ENCODE measurements around the gene ADAD2. TPM values are rescaled to one million over a fixed set of nuclear protein-coding genes. Genes with fewer than 3 reads are reported as not detected.

The ADAD2 gene
- total and polyA plus RNA-seq, 9 of the 15 experiments (the other 6 are each of a cell fraction or from before 2014, with no cell fraction given), result 0.07 TPM; not detected in 8

- TF ChIP-seq ZNF407 (IDR thresholded peaks at IDR 0.05; ENCODE audit: low read depth) (no peak), TRIM24 (IDR thresholded peaks at IDR 0.05) (no peak), RB1 (IDR thresholded peaks at IDR 0.05; ENCODE audit: low read depth) (no peak), YY1 (IDR thresholded peaks at IDR 0.05; ENCODE audit: borderline replicate concordance in 1 of 3, control insufficient read depth in 1 of 3, extremely low read depth in 1 of 3, insufficient read depth in 3 of 3, insufficient read length in 1 of 3, insufficient replicate concordance in 2 of 3, low read depth in 1 of 3, low read length in 2 of 3) (peak in 1 of 3 experiments; percentile 8), IFI16 (CRISPR knock-in tag; IDR thresholded peaks at IDR 0.05) (no peak), ZNF780A (CRISPR knock-in tag; IDR thresholded peaks at IDR 0.05) (no peak), MAZ (CRISPR knock-in tag; conservative IDR thresholded peaks at IDR 0.05 in 1 of 2, IDR thresholded peaks at IDR 0.05 in 1 of 2) (no peak), NR2F6 (CRISPR knock-in tag; IDR thresholded peaks at IDR 0.05) (no peak), JUN (IDR thresholded peaks at IDR 0.05; ENCODE audit: borderline replicate concordance, low read depth, low read length) (no peak), JUN (CRISPR knock-in tag; IDR thresholded peaks at IDR 0.05; ENCODE audit: borderline replicate concordance) (no peak), UBTF (IDR thresholded peaks at IDR 0.05; ENCODE audit: borderline replicate concordance in 1 of 2, low read depth in 2 of 2, low read length in 2 of 2) (peak in 1 of 2 experiments; percentile 50; a peak in 1 of 4 replicates)
- TF ChIP-seq, protein P1, sequence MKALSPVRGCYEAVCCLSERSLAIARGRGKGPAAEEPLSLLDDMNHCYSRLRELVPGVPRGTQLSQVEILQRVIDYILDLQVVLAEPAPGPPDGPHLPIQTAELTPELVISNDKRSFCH (CRISPR knock-in tag; IDR thresholded peaks at IDR 0.05), result no peak
- TF ChIP-seq, protein P1 (tag; IDR thresholded peaks at IDR 0.05), result no peak
Measured at GRCh38 chr16:84144209-84144858, 46.6 kb upstream of the ADAD2 start (continued).

Data from K562 (cell line).